Bronchial epithelial cell (primary cell): ENCODE results near the gene PLCL1. TPM values are rescaled to one million over a fixed set of nuclear protein-coding genes. Genes with fewer than 3 reads are reported as not detected.

Experiments
- DNase-seq: peaks from one replicate; pipeline ENCODE4 v3.0.0-alpha.2; 2010; ENCODE audit warnings: low read depth
- FAIRE-seq: peaks from 2 replicates; lab custom pipeline; 2011; peaks lifted over from hg19 to GRCh38; lab: Jason Lieb, UNC
- H3K27me3 ChIP-seq: 2 replicates; pipeline ENCODE4 v1.5.1; 2011; ENCODE audit warnings: low read length; ENCODE audit not compliant: control insufficient read depth, insufficient read depth
- H3K36me3 ChIP-seq: 2 replicates; pipeline ENCODE4 v1.5.1; 2011; ENCODE audit warnings: low read length; ENCODE audit not compliant: control insufficient read depth, insufficient read depth
- H3K4me3 ChIP-seq: 2 replicates; pipeline ENCODE4 v1.5.1; 2011; ENCODE audit warnings: mild to moderate bottlenecking, low read depth, low read length, control low read depth
- CTCF ChIP-seq: IDR thresholded peaks from 2 replicates; pipeline ENCODE4 v1.5.1; 2011; ENCODE audit warnings: mild to moderate bottlenecking, moderate library complexity, low read length, control low read depth, inconsistent platforms; ENCODE audit not compliant: insufficient read depth, severe bottlenecking
- total RNA-seq: library from RNA; depleted of rRNA; stranded (reverse); fragments of >200 nt; gene quantifications from 2 replicates; pipeline ENCODE4 v1.2.1, GENCODE V29; 2014

The PLCL1 gene
- total RNA-seq, 1 donor from 2014 or later, result not detected

- no peak for TF ChIP-seq CTCF
- DNase-seq (no peak), FAIRE-seq (no peak)
- no peaks in the 10 kb centered on the region for H3K27me3 ChIP-seq
- no peak overlapping the region for H3K4me3 ChIP-seq
- no peaks in the 10 kb centered on the region for H3K36me3 ChIP-seq
Observed at GRCh38 chr2:197964720-197965119, 160.3 kb downstream of the PLCL1 start.

- Histone ChIP-seq H3K4me3 (no peak overlapping the region), H3K27me3 (no peaks in the 10 kb centered on the region), H3K36me3 (no peaks in the 10 kb centered on the region)
- FAIRE-seq (no peak), DNase-seq (peak; percentile 10)
- TF ChIP-seq CTCF, result no peak
Observed at GRCh38 chr2:197965756-197966155, 161.4 kb downstream of the PLCL1 start.

GRCh38 chr2:197969391-197969893 is 165.0 kb downstream of the PLCL1 start:
- Histone ChIP-seq H3K36me3 (no peaks in the 10 kb centered on the region), H3K27me3 (no peaks in the 10 kb centered on the region), H3K4me3 (no peak overlapping the region)
- DNase-seq (peak; percentile 79), FAIRE-seq (no peak)
- no peak for TF ChIP-seq CTCF

- Histone ChIP-seq H3K4me3 (no peak overlapping the region), H3K27me3 (no peaks in the 10 kb centered on the region), H3K36me3 (no peaks in the 10 kb centered on the region)
- no peak for TF ChIP-seq CTCF
- FAIRE-seq (no peak), DNase-seq (peak; percentile 64)
Observed at GRCh38 chr2:197972061-197972460, 167.7 kb downstream of the PLCL1 start.

- no peaks in the 10 kb centered on the region for H3K27me3 ChIP-seq
- H3K36me3 ChIP-seq, result no peaks in the 10 kb centered on the region
- H3K4me3 ChIP-seq, result no peak overlapping the region
- no peak for DNase-seq
- FAIRE-seq, result no peak
- no peak for TF ChIP-seq CTCF
Observed at GRCh38 chr2:197972587-197972986, 168.2 kb downstream of the PLCL1 start.

- no peak for FAIRE-seq
- TF ChIP-seq CTCF, result no peak
- Histone ChIP-seq H3K27me3 (no peaks in the 10 kb centered on the region), H3K36me3 (no peaks in the 10 kb centered on the region), H3K4me3 (no peak overlapping the region)
- DNase-seq, result no peak
Observed at GRCh38 chr2:197973772-197974171, 169.4 kb downstream of the PLCL1 start.
